Measurements from ENCODE around the gene SLAMF9.

DNA sequence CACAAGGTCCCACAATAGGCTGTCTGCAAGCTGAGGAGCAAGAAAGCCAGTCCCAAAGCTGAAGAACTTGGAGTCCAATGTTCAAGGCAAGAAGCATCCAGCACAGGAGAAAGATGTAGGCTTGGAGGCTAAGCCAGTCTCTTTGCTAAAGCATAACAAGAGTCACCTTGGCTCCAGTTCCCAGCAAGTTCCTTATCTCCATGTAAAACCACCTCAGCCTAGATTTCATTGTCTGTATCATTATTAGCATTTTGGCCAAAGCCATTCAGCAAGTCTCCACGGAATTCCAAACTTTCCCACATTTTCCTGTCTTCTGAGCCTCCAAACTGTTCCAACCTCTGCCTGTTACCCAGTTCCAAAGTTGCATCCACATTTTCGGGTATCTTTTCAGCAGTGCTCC, 40.9 kb upstream of the SLAMF9 start:
- no peak for TF ChIP-seq EZH2phosphoT487 (IDR thresholded peaks at IDR 0.05; ENCODE audit: borderline replicate concordance, low read depth, low read length)
- TF ChIP-seq, protein P1, sequence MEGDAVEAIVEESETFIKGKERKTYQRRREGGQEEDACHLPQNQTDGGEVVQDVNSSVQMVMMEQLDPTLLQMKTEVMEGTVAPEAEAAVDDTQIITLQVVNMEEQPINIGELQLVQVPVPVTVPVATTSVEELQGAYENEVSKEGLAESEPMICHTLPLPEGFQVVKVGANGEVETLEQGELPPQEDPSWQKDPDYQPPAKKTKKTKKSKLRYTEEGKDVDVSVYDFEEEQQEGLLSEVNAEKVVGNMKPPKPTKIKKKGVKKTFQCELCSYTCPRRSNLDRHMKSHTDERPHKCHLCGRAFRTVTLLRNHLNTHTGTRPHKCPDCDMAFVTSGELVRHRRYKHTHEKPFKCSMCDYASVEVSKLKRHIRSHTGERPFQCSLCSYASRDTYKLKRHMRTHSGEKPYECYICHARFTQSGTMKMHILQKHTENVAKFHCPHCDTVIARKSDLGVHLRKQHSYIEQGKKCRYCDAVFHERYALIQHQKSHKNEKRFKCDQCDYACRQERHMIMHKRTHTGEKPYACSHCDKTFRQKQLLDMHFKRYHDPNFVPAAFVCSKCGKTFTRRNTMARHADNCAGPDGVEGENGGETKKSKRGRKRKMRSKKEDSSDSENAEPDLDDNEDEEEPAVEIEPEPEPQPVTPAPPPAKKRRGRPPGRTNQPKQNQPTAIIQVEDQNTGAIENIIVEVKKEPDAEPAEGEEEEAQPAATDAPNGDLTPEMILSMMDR (conservative IDR thresholded peaks at IDR 0.05; ENCODE audit: low read length), result no peak

Measured in OCI-LY7 (cell line).